Epithelial cell of proximal tubule (primary cell): ENCODE data around the gene UBTD1. TPM values are rescaled to one million over a fixed set of nuclear protein-coding genes. Genes with fewer than 3 reads are reported as not detected.

ENCODE experiments used
- DNase-seq: peaks from one replicate; pipeline ENCODE4 v3.0.0-alpha.2; 2011; ENCODE audit warnings: low read depth
- H3K4me3 ChIP-seq: 2 replicates; pipeline ENCODE4 v1.5.1; 2011; ENCODE audit warnings: low read depth, mild to moderate bottlenecking, low read length
- CTCF ChIP-seq: conservative IDR thresholded peaks from 2 replicates; pipeline ENCODE4 v1.5.1; 2012; ENCODE audit warnings: low read depth, mild to moderate bottlenecking, low read length
- total RNA-seq: library from RNA; depleted of rRNA; stranded (reverse); fragments of >200 nt; gene quantifications from 2 replicates; pipeline ENCODE4 v1.2.3, GENCODE V29; 2015

The UBTD1 gene
- total RNA-seq, 1 donor from 2014 or later, result 23.6 TPM

DNA sequence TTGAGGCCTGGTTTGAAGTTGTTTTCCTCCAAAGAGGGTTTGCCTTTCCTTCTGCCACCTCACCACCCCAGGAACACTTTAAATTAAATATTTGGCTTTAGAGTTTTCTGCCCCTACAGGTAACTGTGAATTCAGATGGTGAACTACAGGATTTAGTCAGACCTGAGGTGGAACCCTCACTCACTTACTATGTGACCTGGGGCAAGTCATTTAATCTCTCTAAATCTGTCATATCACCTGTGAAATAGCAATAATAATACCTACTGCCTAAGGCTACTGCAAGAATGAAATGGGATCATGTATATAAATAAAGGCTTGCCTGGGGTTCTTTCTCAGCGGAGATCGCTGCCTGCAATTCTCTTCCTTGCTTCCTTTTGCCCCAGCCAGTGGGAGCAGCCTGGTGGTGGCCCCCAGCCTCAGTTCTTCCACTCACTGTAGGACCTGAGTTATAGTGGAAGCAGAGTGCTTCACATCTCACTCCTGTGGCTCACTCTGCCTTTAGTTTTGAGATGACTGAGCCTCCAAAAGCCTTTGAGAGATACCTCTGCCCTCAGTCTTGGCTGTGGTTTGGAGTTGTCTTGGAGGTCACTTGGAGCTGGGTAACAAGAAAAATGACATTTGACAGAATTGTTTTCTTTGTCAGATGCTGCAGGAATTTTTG lies 67.7 kb downstream of the UBTD1 start:
- H3K4me3 ChIP-seq, result no peak overlapping the region
- no peak for DNase-seq
- no peak for TF ChIP-seq CTCF

DNA sequence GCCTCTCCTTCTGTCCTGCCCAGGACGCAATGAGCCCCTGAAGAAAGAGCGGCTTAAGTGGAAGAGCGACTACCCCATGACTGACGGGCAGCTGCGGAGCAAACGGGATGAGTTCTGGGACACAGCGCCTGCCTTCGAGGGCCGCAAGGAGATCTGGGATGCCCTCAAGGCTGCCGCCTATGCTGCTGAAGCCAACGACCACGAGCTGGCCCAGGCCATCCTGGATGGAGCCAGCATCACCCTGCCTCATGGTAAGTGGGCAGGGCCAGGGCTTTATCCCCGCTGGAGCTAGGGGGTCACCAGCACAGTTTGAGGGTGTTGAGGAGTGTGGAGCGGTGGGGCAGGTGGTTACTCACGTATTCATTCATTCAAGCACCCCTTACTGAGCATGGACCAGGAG lies 69.2 kb downstream of the UBTD1 start:
- DNase-seq, result no peak
- TF ChIP-seq CTCF, result no peak

DNA sequence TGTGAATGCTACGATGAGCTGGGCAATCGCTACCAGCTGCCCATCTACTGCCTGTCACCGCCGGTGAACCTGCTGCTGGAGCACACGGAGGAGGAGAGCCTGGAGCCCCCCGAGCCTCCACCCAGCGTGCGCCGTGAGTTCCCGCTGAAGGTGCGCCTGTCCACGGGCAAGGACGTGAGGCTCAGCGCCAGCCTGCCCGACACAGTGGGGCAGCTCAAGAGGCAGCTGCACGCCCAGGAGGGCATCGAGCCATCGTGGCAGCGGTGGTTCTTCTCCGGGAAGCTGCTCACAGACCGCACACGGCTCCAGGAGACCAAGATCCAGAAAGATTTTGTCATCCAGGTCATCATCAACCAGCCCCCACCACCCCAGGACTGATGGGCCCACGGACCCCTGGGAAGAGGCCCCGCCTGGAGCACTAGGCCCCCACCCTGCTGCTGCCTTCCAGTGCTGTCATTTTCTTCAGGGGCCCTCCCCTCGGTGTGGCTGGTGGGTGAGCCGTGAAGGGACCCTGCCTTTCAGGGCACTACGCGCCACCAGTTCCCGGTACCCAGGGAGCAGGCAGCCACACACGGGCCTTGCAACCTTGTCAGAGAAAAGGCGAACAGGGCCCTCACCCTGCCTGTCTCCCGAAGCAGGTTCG lies 71.5 kb downstream of the UBTD1 start:
- DNase-seq, result no peak
- H3K4me3 ChIP-seq, result no peak overlapping the region
- TF ChIP-seq CTCF, result no peak

More for the DNA sequence above, 69.2 kb downstream of the UBTD1 start:
- no peak overlapping the region for H3K4me3 ChIP-seq

DNA sequence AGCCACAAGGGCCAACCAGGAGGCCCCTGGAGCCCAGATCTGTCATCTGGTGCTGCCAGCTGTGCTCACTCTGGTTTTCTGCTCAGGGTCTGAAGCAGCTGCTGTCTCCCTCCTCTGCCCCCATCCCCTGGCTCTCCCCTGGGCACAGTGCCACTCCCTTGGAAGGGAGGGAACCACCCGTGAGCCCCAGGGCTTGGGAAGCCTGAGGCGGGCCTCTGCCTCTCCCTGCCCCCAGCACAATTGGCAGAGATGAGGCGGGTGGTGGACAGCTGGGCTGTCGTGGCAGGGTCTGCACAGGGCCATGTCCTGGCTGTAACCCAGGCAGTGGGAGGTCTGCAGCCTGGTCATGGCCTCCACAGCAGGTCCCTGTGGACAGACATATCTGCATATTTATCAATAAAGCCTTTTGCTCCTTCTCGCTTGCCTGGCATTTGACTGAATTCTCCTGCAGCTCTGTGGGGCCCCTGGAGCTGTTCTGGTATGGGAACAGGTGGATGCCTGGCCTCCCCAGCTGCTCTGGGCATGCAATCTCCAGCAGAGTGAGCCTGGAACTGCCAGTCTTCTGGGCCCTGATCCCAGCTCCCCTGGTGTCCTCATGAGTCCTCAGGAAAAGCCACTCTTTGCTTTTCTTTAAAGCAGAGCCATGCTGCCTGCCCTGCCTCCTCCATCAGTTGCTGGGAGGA lies 72.2 kb downstream of the UBTD1 start:
- no peak for TF ChIP-seq CTCF
- no peak overlapping the region for H3K4me3 ChIP-seq
- DNase-seq, result no peak

GRCh38 chr10:97571622-97572021 lies 72.9 kb downstream of the UBTD1 start:
- TF ChIP-seq CTCF, result no peak
- no peak for DNase-seq
- no peak overlapping the region for H3K4me3 ChIP-seq

DNA sequence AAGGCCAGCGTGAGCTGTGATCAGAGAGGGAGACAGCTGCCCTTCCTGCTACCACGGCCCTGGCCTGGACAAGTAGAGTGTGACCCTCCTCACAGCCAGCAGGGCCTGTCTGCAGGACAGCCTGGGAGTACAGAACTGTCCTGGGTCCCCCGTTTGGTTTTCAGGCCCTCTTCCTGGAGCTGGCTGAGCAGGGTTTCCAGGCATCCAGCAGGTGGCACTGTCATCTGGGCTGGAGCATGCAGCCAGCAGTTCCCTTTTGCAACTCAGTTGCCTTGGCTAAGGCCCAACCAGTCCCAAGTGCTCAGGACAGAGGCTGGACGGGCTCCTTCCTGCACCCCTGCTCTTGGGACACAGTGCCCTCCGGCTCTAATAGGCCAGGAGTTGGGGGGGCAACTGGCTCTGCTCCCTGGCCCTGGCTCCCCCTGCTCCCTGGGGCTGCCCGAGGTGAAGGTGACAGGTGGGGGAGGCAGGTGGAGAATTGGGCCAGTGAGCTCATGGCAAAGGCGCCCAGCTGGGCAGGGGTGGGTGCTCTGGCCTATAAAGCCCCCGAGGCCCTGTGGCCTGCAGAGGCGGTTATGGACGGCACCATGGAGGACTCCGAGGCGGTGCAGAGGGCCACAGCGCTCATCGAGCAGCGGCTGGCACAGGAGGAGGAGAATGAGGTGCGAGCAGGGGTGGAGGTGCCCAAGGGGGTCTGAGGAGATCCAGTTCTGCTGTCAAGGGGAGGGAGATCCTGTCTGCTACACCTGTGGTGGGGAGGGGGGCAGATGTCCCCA lies 73.7 kb downstream of the UBTD1 start, which contains the start of gene ANKRD2:
Gene ANKRD2 (plus strand): TSS at position 566 of the 776 bp plus-strand sequence. CDS start 10 bp downstream, at position 576.
- H3K4me3 ChIP-seq, result no peak within 1 kb of the TSS
- DNase-seq, result no peak
- peak; percentile 96 for TF ChIP-seq CTCF
